ENCODE results near the gene NTM. TPM values are rescaled to one million over a fixed set of nuclear protein-coding genes. Genes with fewer than 3 reads are reported as not detected.

The NTM gene
- polyA plus RNA-seq, 4 donors, result 36.2 to 52.4 (median 44.4) TPM

DNA sequence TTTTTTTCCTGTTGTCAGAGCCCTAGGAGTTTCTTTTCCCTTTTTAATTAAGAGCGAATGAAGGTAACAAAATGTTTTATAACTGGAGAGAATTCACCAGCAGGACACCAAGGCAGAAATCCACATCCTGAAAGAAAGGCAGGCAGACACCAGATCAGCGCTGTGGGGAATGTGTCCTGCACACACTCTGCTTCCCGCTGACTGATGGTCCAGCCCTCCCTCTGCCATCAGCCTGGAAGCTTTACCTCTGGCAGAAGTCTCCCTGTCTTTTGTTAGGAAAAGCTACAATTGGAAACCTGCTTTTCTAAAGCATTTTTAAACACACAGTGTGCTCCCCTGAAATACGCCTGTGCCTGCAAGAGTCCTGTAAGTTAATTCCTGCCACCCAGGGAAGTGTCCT, 638.5 kb downstream of the NTM start:
- no peak for DNase-seq (ENCODE audit: low read depth in 4 of 4, low spot score in 3 of 4)

DNA sequence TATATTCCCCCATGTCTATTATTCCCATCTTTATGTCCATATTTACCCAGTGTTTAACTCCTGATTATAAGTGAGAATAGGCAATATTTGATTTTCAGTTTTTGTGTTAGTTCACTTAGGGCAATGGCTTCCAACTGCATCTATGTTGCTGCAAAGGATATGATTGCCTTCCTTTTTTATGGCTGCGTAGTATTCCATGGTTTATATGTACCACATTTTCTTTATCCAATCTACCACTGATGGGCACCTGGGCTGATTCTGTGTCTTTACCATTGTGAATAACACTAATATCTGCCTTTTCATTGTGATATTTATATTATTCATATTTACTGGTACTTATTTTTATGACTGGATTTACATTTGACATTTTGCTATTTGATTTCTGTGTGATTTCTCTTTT, 649.6 kb downstream of the NTM start:
- no peak for DNase-seq (ENCODE audit: low read depth in 4 of 4, low spot score in 3 of 4)

DNA sequence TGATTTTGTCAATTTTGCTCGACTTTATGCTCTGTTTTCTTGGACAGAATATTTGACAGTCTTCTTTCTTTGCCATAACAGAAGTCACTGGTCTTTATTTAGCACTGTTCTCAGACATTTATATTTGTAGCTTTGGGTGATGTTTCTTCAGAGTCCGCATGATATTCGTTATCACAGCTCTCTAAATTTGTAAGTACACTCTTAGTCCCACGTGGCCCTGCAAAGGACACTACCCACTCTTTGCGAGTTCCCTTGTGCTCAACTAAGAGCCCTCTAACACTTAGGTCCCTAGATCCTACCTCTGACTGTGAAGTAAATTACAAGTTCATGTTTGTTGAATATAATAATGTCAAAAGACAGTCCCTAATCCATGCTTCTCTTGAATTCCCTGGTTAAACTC, 651.9 kb downstream of the NTM start:
- DNase-seq (ENCODE audit: low read depth in 4 of 4, low spot score in 3 of 4), result no peak

DNA sequence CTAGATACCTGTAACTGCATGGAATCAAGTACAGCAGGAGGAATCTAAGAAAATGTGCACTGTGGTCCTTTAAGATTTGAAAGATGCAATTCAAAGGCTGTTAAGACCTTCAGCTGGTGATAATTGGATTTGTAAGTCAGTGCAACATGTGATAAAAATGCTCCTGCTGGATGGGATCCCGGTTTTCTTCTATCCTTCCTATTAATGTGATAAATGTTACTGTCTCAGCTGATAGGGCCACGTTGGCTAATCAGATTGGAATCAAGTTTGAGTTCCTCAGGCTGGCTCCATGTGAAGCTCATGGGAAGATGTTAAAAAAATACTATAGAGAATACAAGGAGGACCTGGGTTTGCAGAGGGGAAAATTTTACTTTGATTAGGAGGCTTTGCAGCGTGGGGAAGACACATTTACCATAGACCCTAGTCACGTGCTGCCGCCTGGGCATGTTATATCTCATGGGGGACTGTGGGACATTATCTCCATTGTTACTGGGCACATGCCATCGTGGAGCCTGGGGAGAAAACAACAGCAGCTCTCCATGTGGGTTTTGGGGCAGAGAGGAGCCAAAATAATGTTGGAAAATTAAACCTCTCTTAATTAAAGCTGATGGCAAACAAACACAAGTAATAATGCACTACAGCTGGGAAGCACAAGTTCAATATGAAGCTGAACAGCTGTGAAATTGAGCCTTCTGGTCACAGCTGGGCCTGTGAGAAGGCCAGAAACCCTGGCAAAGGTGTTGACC, 652.5 kb downstream of the NTM start:
- no peak for DNase-seq (ENCODE audit: low read depth in 4 of 4, low spot score in 3 of 4)

DNA sequence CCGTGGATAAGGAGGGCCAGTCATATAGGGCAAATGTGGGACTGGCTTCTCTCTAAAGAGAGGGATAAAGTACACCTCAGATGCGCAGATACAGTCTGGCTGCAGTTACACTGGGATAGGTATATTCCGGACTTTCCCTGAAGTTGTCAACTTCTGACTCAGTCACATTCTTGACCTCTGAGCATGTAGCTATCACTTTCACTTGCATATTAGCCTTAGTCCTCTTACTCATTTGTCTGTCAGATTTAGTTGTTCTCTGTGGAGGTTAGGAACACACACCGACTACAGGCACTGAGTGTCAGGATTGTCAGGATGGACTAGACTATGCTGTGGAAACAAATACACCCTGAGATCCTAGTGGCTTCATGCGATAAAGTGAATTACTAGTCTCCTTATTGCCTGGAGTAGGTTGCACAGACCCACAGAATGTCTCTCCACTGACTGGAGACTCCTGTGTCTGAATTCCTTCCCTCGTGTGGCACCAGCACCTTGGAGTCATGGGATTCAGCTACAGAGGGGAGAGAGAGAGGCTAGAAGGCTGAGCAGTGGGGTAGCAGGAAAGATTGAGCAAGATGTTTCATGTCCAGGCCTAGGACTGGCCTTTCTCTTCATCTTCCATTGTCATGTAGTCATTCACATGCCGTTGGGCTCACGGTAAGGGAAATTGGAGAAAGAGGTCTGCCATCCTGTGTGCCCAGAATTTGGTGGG, 654.3 kb downstream of the NTM start:
- no peak for DNase-seq (ENCODE audit: low read depth in 4 of 4, low spot score in 3 of 4)

DNA sequence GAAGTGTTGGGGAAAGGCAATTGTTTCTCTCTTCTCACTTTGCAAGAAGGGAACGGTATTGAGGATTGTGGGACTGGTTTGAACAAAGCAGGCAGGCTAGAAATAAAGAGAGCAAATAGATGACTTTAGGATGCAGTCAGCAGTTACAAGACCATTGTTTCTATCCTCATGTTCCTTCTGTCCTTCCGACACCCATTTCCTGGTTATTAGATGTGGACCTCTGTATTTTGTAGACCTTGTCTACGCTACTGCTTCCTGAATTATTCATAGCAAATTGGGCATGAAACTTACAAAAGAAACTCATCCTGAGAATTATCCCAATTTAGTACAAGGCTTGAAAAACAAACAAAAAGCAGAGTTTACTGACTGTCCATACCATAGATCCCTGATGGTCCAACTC, 656.3 kb downstream of the NTM start:
- DNase-seq (ENCODE audit: low read depth in 4 of 4, low spot score in 3 of 4), result no peak

DNA sequence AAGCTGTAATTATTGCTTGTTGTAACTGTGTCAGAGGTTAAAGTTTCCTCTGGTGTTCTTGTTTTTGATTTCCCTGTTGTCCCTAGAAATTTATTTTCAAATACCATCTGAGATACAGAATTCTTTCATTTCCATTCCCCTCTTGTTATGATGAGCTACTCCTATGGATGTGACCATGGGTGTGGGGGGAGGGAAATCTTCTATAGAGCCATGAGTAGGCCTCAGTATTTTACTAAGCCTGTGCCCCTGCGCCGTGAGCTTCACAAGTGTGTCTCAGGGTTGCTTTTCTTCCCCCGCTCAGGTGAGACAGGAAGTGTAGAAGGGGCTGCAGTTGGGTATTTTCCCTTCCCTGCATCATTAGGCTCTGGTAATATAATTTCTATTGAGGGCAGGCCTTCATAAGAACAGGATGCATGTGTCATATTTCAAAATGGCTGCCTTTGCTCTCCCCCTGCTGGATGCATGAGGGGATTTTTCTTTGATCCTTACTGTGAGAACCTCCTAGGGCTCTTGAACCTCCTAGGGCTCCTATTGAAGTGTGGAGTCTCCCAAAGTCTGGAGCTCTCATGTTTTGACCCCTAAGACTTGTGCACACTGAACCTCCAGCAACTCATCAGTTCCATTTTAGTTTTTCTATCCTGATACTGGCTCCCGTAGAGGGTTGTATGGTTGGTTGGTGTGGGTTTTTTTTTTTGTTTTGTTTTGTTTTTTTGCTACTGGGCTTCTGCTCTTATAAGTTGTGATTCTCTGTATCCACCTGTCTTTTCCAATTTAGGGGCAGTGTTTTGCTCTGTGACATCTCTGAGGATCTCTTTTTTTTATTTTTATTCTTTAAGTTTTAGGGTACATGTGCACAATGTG, 658.2 kb downstream of the NTM start:
- DNase-seq (ENCODE audit: low read depth in 4 of 4, low spot score in 3 of 4), result peak in 2 of 4 donors; percentile 35 to 64

DNA sequence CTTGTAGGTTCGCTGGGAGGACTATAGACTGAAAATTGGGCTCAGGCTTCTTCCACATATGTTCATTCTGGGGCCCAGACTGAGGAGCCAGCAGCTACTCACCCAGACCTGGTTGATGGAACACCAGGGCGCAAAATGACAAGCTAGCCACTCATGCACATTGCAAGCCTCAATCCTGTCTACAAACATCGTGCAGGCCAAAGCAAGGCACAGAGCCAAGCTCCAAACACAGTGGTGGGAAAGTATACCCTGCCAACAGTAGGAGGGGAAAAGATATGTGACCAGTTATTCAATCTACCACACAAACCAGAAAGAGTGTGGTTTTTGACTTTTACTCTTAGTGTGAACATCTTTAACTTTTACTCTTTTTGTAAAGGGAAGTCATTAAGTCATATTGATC, 660.5 kb downstream of the NTM start:
- no peak for DNase-seq (ENCODE audit: low read depth in 4 of 4, low spot score in 3 of 4)

DNA sequence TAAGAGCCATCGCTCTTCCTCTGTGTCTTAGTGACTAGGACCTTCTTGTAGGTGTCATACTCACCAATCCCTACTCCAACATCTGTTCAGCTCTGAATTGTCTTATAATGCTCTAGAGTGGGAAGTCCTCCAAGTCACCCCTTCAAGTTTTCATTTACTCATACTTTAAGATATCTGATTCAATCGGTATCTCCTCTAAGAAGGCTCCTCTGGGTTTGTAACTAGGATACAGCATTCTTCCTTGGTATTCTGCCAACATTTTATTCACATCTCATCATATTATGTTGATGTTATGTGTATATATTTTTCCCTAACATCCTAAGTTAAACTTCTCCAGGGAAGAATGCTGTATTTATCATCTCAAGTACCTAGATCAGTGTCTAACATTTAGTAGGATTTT, 662.1 kb downstream of the NTM start:
- DNase-seq (ENCODE audit: low read depth in 4 of 4, low spot score in 3 of 4), result no peak

DNA sequence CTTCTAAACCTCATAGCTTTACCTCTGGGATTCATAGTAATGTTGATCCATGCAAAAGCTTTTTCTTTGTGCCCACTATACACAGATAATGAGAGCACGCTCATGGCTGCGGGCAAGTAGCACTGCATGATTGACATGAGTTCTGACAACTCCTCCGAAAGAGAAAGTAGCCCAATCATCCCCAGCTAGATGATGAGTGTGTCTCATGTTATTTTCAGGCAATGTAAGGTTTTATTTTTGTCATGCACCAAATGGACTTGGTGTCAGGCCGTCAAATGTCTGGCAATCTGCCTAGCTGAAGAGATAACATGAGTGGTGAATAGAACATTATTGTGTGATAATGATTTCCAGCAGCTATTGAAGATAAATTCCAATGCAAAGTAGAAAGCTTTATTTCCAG, 662.6 kb downstream of the NTM start:
- no peak for DNase-seq (ENCODE audit: low read depth in 4 of 4, low spot score in 3 of 4)

DNA sequence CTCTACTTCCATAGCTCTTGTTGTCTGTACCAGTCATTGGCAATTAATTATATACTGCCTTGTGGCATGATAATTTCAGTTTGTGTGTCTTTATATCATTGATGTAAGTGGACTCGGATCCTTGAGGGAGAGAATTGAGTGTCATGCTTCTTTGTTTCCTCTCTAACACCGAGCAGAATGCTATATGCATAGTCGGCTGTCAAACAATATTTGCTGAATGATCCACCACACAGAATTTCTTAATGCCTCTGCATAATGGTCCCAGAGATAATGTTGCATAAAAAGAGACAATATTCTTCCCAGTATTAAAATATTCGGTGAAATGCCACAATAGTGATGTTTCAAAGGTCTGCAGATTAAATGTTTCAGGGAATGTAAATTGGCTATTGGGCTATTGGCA, 664.8 kb downstream of the NTM start:
- DNase-seq (ENCODE audit: low read depth in 4 of 4, low spot score in 3 of 4), result no peak

DNA sequence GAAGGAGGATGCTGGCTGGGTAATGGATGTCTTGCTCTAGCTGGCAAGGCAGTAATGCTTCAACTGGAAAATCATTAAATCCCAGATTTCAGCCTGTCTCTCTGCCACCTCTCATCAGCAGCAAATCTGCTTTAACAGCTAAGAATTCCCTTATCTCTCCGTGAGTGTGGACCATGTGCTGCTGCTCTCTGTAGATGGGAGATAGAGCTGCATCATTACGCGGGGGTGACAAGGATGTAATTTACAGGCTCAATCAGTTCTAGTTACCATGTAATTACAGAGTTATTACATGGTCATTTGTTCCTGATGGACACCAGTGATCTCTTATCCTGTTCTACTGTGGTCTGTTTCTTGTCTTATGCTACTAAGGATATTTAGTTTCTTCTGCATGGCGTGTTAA, 665.4 kb downstream of the NTM start:
- DNase-seq (ENCODE audit: low read depth in 4 of 4, low spot score in 3 of 4), result no peak

DNA sequence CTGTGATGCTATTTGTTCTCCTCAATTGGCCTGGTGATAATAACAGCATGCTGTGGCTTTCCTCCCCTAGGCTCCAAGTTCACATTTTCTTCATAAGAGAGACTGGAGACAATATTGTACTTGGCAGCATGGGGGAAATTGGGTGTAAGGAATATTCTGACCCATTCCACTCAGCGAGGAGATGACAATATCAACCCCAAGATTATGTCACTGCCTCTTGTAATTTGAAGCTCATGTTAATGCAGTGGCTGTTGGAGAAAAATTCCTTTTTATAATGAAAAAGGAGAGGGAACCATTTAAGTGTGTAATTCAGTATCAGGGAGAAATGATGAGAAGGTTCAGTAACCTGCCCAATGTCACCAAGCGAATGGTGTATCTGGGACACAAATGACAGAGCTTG, 665.8 kb downstream of the NTM start:
- DNase-seq (ENCODE audit: low read depth in 4 of 4, low spot score in 3 of 4), result no peak

DNA sequence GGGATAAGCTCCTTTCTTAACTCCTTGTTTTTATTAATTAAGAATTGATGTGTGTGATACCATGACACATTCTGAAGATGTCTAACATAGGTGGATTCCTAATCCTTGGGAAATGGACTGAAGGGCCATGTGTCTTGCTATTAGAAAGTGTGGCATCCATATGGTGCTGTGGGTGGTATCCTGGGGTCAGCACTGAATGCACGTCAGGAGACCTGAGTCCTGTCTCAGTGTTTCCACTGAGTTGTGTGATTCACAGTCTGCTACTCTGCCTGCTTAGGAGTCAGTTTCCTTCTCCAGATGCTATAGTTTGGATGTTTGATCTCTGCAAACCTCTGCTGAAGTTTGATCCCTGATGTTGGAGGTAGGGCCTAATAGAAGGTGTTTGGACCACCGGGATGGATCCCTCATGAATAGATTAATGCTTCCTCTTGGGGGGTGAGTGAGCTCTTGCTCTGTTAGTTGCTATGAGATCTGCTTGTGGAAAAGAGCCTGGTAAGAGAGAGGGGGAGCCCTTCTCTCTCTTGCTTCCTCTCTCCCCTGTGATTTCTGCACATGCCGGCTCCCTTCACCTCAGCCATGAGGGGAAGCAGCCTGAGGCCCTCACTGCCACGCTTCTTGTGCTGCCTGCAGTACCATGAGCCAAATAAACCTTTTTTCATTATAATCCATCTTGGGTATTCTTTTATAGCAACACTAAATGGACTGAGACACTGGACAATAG, 666.5 kb downstream of the NTM start:
- DNase-seq (ENCODE audit: low read depth in 4 of 4, low spot score in 3 of 4), result no peak

DNA sequence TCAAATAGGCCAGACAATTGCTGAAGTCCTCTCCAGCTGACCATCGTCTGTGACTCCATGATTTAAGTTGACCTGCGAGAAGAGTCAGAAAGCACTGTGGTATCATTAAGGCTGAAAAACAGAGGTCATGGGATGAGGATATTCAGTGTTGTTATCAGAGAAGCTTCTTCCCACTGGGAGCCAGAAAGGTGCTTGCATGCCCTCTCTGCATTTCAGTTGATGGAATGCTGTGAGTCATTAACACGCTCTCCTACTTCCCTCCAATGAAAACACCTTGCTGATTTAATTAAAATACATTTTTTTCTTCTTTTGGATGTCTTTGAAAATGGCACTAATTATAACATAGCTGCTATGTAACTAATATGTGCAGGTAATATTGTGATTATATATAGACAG, 667.0 kb downstream of the NTM start:
- DNase-seq (ENCODE audit: low read depth in 4 of 4, low spot score in 3 of 4), result no peak

DNA sequence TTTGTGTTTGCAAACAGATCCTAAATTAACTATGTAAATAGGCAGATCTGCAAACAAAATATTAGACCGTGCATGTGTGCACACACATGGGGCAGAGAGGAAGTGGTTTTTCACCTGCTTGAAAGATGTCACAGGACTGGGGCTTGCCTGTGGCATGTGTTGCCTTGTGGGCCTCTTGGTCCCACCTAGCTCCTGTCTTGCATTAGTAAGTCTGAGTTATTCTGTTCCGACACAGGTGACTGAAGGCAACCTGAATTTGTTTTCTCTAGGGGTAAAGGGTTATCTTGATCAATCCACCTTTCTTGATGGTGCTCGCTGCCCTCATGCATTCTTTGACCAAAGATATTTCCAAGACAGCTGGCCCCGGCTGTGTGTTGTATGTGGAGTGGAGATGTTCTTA, 667.5 kb downstream of the NTM start:
- no peak for DNase-seq (ENCODE audit: low read depth in 4 of 4, low spot score in 3 of 4)

DNA sequence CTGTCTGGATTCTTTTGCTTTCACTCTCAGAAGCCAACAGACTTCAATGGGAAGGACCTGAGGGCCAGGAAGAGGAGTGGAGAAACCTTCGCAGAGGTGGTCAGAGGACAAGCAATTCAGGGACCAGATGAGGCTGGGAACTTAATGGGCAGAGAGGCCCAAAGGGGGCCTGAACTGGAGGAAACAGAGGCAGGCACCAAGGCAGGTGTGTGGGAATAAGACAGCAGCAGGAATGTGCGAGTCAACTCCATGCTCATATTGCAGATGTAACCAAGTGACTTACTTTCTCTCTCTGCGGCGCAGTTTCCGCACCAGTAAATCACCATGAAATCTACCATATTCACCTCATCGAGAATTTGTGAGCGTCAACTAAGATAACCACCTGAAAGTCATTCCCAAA, 669.1 kb downstream of the NTM start:
- no peak for DNase-seq (ENCODE audit: low read depth in 4 of 4, low spot score in 3 of 4)

DNA sequence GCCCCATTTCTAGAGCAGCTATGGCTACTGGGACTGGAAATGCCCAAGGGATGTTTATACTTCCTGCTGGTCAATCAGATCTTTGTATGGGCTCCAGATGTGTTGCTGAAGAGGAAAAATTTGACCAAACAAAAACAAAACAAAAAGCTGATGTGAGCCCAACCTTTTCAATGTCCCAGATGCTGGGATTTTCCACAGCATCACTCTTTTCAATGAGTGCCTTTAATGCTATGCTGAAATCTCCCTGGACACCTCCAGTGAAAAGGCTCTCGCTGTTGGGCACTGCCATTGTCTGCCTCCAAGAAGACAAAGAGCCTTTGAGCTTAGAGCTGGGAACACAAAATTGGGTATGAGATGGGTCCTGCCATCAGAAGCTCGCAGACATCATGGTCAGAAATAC, 671.9 kb downstream of the NTM start:
- no peak for DNase-seq (ENCODE audit: low read depth in 4 of 4, low spot score in 3 of 4)

DNA sequence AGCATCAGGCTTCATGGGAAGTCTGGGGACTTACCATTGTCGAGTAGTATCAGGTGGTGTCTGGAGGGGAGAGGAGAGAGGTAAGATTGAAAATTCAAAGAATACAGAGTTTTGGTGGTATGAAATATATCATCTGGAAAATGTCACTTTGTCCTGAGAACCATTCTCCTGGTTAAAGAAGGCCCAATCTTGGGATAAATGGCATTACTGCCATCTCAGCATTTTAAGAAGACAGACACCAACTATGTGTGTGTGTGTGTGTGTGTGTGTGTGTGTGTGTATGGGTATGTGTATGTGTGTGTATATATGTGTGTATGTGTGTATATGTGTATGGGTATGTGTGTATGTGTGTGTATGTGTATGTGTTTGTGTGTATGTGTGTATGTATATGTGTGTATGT, 673.3 kb downstream of the NTM start:
- DNase-seq (ENCODE audit: low read depth in 4 of 4, low spot score in 3 of 4), result no peak

DNA sequence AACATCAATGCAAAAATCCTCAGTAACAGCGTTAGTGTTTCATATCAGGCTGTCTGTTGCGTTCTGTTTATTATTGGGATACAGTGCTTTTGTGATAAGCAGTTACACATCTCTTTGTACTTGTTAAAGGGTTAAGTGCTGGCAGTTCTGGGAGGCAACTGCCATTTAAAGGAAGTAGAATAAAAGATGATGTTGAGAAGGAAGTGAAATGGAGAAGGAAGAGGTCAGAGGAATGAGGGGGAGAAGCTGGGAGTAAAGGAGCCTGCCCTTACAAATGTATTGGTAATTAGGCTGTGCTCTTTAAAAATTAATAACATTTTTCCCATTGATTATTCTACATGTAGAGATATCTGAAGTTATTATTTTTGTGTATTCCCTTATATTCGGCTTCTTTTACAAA, 674.7 kb downstream of the NTM start:
- no peak for DNase-seq (ENCODE audit: low read depth in 4 of 4, low spot score in 3 of 4)

DNA sequence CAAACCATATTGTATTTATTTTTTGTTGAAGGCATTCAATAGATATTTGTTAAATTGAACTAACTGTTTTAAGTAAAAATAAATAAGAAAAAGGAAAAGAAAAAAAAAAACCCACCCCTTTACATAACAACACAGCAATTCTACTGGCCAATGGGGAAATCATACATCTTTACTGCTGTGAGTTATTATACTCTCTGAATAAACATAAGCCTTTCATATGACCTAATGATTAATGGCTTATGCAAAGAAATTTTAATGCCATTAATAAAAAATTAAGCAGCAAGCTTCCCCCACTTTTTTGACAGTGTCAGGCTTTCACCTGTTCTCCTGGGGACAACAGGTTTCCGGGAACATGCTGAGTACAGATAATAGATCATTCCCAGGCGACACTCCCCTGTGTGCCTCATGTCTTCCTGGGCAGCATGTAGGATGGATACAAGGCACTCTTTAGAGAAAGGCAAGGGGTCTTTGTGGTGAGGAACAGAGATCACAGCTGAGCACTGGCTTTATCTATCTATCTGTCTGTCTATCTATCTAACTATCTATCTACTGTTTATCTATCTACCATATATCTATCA, 676.0 kb downstream of the NTM start:
- no peak for DNase-seq (ENCODE audit: low read depth in 4 of 4, low spot score in 3 of 4)
